ENCODE measurements around the gene SPATA21.

DNA sequence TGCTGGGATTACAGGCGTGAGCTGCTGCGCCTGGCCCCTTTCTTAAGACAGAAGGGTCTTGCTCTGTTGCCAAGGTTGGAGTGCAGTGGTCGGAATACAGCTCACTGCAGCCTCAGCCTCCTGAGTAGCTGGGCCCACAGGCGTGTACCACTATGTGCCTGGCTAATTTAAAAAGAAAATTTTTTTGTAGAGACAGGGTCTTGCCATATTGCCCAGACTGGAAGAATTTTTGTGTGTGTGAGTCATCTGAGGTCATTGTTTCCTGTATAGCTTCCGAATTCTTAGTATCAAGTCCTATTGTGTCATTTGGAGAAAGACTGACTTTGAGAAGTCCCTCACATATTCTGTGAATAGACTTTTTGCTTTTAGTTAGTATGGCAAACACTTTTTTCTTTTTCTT, 65.5 kb downstream of the SPATA21 start:
- no peak for TF ChIP-seq POLR2A (IDR thresholded peaks at IDR 0.05)
- TF ChIP-seq, protein P1, sequence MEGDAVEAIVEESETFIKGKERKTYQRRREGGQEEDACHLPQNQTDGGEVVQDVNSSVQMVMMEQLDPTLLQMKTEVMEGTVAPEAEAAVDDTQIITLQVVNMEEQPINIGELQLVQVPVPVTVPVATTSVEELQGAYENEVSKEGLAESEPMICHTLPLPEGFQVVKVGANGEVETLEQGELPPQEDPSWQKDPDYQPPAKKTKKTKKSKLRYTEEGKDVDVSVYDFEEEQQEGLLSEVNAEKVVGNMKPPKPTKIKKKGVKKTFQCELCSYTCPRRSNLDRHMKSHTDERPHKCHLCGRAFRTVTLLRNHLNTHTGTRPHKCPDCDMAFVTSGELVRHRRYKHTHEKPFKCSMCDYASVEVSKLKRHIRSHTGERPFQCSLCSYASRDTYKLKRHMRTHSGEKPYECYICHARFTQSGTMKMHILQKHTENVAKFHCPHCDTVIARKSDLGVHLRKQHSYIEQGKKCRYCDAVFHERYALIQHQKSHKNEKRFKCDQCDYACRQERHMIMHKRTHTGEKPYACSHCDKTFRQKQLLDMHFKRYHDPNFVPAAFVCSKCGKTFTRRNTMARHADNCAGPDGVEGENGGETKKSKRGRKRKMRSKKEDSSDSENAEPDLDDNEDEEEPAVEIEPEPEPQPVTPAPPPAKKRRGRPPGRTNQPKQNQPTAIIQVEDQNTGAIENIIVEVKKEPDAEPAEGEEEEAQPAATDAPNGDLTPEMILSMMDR (IDR thresholded peaks at IDR 0.05), result no peak
- TF ChIP-seq POLR2AphosphoS5 (IDR thresholded peaks at IDR 0.05), result no peak

Data from transverse colon (tissue), 4 donors.